Neuron (in vitro differentiated cells): ENCODE results near the gene MSANTD2.

Experiments used
- H2AFZ ChIP-seq: one replicate; pipeline ENCODE4 v1.6.1; 2013; ENCODE audit warnings: low read depth, mild to moderate bottlenecking, inconsistent platforms, low read length, moderate library complexity
- H3K27me3 ChIP-seq: one replicate; pipeline ENCODE4 v1.6.1; 2013; ENCODE audit warnings: low read length; ENCODE audit not compliant: insufficient read depth
- H3K36me3 ChIP-seq: one replicate; pipeline ENCODE4 v1.6.1; 2013; ENCODE audit warnings: low read length; ENCODE audit not compliant: insufficient read depth
- H3K4me1 ChIP-seq: one replicate; pipeline ENCODE4 v1.6.1; 2013; ENCODE audit warnings: low read length; ENCODE audit not compliant: insufficient read depth
- H3K4me3 ChIP-seq: 2 replicates; pipeline ENCODE4 v1.5.1; 2013; ENCODE audit warnings: mild to moderate bottlenecking, low read length, moderate library complexity
- H3K9me3 ChIP-seq: one replicate; pipeline ENCODE4 v1.6.1; 2013; ENCODE audit warnings: low read length

The MSANTD2 gene

GRCh38 chr11:124740277-124740882, 59.8 kb downstream of the MSANTD2 start:
- H3K4me3 ChIP-seq = peak overlapping the region; percentile 65
- H3K9me3 ChIP-seq = peaks cover 3% of the 10 kb centered on the region
- H2AFZ ChIP-seq = peak overlapping the region; percentile 77
- H3K4me1 ChIP-seq = peaks cover 26% of the 10 kb centered on the region
- no peaks in the 10 kb centered on the region for H3K36me3 ChIP-seq
- H3K27me3 ChIP-seq = no peaks in the 10 kb centered on the region

GRCh38 chr11:124739479-124740276, 60.5 kb downstream of the MSANTD2 start, which contains the start of gene NRGN:
NRGN (plus strand) TSS chr11:124739942; CDS start chr11:124740085, 143 bp downstream.
- Histone ChIP-seq H2AFZ (peak within 1 kb of the TSS; percentile 77), H3K4me3 (peak within 1 kb of the TSS; percentile 65), H3K27me3 (peaks cover 5% of the 10 kb centered on the region), H3K4me1 (peaks cover 26% of the 10 kb centered on the region), H3K36me3 (no peaks in the 10 kb centered on the region), H3K9me3 (no peaks in the 10 kb centered on the region)

GRCh38 chr11:124738713-124739478, 61.3 kb downstream of the MSANTD2 start:
- Histone ChIP-seq H3K4me1 (peaks cover 26% of the 10 kb centered on the region), H2AFZ (peak overlapping the region; percentile 77), H3K4me3 (peak overlapping the region; percentile 65), H3K9me3 (no peaks in the 10 kb centered on the region), H3K27me3 (peaks cover 10% of the 10 kb centered on the region), H3K36me3 (no peaks in the 10 kb centered on the region)

GRCh38 chr11:124737638-124738305, 62.4 kb downstream of the MSANTD2 start:
- no peaks in the 10 kb centered on the region for H3K36me3 ChIP-seq
- H3K27me3 ChIP-seq = peaks cover 12% of the 10 kb centered on the region
- no peak overlapping the region for H3K4me3 ChIP-seq

GRCh38 chr11:124736736-124737135, 63.5 kb downstream of the MSANTD2 start:
- Histone ChIP-seq H3K9me3 (no peaks in the 10 kb centered on the region), H3K4me3 (no peak overlapping the region), H3K4me1 (peaks cover 26% of the 10 kb centered on the region), H2AFZ (no peak overlapping the region), H3K36me3 (no peaks in the 10 kb centered on the region), H3K27me3 (peaks cover 12% of the 10 kb centered on the region)

More at GRCh38 chr11:124737638-124738305, 62.4 kb downstream of the MSANTD2 start:
- peaks cover 26% of the 10 kb centered on the region for H3K4me1 ChIP-seq
- peak overlapping the region; percentile 32 for H2AFZ ChIP-seq
- H3K9me3 ChIP-seq = no peaks in the 10 kb centered on the region

GRCh38 chr11:124732230-124732629, 68.0 kb downstream of the MSANTD2 start:
- Histone ChIP-seq H3K27me3 (peaks cover 12% of the 10 kb centered on the region), H3K4me3 (no peak overlapping the region)

GRCh38 chr11:124729571-124729970, 70.6 kb downstream of the MSANTD2 start:
- Histone ChIP-seq H2AFZ (no peak overlapping the region), H3K4me1 (peaks cover 24% of the 10 kb centered on the region), H3K36me3 (no peaks in the 10 kb centered on the region), H3K4me3 (no peak overlapping the region), H3K27me3 (peaks cover 6% of the 10 kb centered on the region), H3K9me3 (no peaks in the 10 kb centered on the region)

More at GRCh38 chr11:124732230-124732629, 68.0 kb downstream of the MSANTD2 start:
- no peaks in the 10 kb centered on the region for H3K36me3 ChIP-seq
- H3K4me1 ChIP-seq = peaks cover 8% of the 10 kb centered on the region
- no peaks in the 10 kb centered on the region for H3K9me3 ChIP-seq
- H2AFZ ChIP-seq = no peak overlapping the region

- Histone ChIP-seq H2AFZ (no peak overlapping the region), H3K9me3 (no peaks in the 10 kb centered on the region), H3K36me3 (no peaks in the 10 kb centered on the region), H3K4me1 (peaks cover 26% of the 10 kb centered on the region), H3K4me3 (no peak overlapping the region), H3K27me3 (no peaks in the 10 kb centered on the region)
These were observed 72.1 kb downstream of the MSANTD2 start for GRCh38 chr11:124728134-124728533.

GRCh38 chr11:124727474-124727873, 72.7 kb downstream of the MSANTD2 start:
- Histone ChIP-seq H2AFZ (no peak overlapping the region), H3K4me1 (peaks cover 26% of the 10 kb centered on the region), H3K9me3 (no peaks in the 10 kb centered on the region)

GRCh38 chr11:124725719-124726105, 74.5 kb downstream of the MSANTD2 start:
- peaks cover 26% of the 10 kb centered on the region for H3K4me1 ChIP-seq
- no peaks in the 10 kb centered on the region for H3K36me3 ChIP-seq
- H3K27me3 ChIP-seq = peaks cover 1% of the 10 kb centered on the region
- H3K4me3 ChIP-seq = no peak overlapping the region
- peak overlapping the region; percentile 29 for H2AFZ ChIP-seq
- H3K9me3 ChIP-seq = no peaks in the 10 kb centered on the region

More at GRCh38 chr11:124727474-124727873, 72.7 kb downstream of the MSANTD2 start:
- no peak overlapping the region for H3K4me3 ChIP-seq
- H3K36me3 ChIP-seq = no peaks in the 10 kb centered on the region
- no peaks in the 10 kb centered on the region for H3K27me3 ChIP-seq

- Histone ChIP-seq H3K27me3 (peaks cover 4% of the 10 kb centered on the region), H3K36me3 (no peaks in the 10 kb centered on the region), H3K9me3 (no peaks in the 10 kb centered on the region), H3K4me1 (peaks cover 26% of the 10 kb centered on the region), H2AFZ (peak overlapping the region; percentile 29), H3K4me3 (no peak overlapping the region)
These were observed 75.1 kb downstream of the MSANTD2 start for GRCh38 chr11:124724979-124725718.

GRCh38 chr11:124722176-124722575, 78.0 kb downstream of the MSANTD2 start:
- Histone ChIP-seq H3K9me3 (no peaks in the 10 kb centered on the region), H3K27me3 (peaks cover 19% of the 10 kb centered on the region), H3K4me3 (no peak overlapping the region), H3K36me3 (no peaks in the 10 kb centered on the region), H2AFZ (no peak overlapping the region), H3K4me1 (peaks cover 29% of the 10 kb centered on the region)
